ENCODE measurements around the gene FAAP20. TPM values are rescaled to one million over a fixed set of nuclear protein-coding genes. Genes with fewer than 3 reads are reported as not detected.

FAAP20 gene
- total RNA-seq, 1 donor from 2014 or later, result 114 TPM

DNA sequence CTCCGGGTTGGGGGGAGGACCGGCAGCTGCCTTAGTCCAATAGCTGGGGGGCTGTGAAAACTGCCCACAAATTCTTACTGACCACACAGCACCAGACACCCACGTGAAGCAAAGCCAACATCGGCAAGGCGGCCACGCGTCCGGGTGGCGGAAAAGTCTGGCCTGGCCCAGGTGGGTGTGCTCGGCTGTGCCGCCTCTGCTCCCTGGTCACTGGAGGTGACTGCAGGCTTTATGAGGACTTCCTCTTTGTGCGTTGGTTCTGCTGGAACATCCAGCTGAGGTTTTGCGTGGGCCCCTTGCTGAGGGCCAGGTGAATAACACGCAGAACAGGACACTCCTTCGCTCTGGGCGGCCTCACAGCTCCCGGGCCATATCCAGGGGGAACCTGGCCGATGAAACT lies 35.4 kb downstream of the FAAP20 start:
- Histone ChIP-seq H3K27me3 (ENCODE audit: insufficient read depth, low read length) (no peaks in the 10 kb centered on the region), H2AFZ (ENCODE audit: low read depth, low read length) (no peak overlapping the region), H3K4me2 (ENCODE audit: low read length) (no peak overlapping the region), H3K4me3 (ENCODE audit: insufficient read depth, low read depth, low read length) (no peak overlapping the region), H3K79me2 (ENCODE audit: insufficient read depth, low read length) (no peaks in the 10 kb centered on the region), H3K36me3 (ENCODE audit: insufficient read depth, low read length) (no peaks in the 10 kb centered on the region), H3K9me3 (ENCODE audit: insufficient read depth, low read depth, low read length) (no peaks in the 10 kb centered on the region), H3K4me1 (ENCODE audit: insufficient read depth, low read length) (no peaks in the 10 kb centered on the region), H4K20me1 (ENCODE audit: insufficient read depth, low read length) (peaks cover 6% of the 10 kb centered on the region), H3K27ac (ENCODE audit: low read depth, low read length) (no peak overlapping the region), H3K9ac (ENCODE audit: low read length) (no peak overlapping the region)
- Mint-ChIP-seq H3K9me3 (ENCODE audit: unreplicated experiment) (peaks cover 2% of the 10 kb centered on the region), H3K4me3 (ENCODE audit: unreplicated experiment) (no peak overlapping the region), H3K27ac (ENCODE audit: unreplicated experiment) (no peak overlapping the region), H3K27me3 (ENCODE audit: low read depth, unreplicated experiment) (no peaks in the 10 kb centered on the region), H3K36me3 (ENCODE audit: low read depth, unreplicated experiment) (peaks cover 28% of the 10 kb centered on the region), H3K4me1 (ENCODE audit: low read depth, unreplicated experiment) (no peaks in the 10 kb centered on the region)
- TF ChIP-seq EZH2 (IDR thresholded peaks at IDR 0.05; ENCODE audit: insufficient read depth, low read length), result no peak
- TF ChIP-seq, protein P1, sequence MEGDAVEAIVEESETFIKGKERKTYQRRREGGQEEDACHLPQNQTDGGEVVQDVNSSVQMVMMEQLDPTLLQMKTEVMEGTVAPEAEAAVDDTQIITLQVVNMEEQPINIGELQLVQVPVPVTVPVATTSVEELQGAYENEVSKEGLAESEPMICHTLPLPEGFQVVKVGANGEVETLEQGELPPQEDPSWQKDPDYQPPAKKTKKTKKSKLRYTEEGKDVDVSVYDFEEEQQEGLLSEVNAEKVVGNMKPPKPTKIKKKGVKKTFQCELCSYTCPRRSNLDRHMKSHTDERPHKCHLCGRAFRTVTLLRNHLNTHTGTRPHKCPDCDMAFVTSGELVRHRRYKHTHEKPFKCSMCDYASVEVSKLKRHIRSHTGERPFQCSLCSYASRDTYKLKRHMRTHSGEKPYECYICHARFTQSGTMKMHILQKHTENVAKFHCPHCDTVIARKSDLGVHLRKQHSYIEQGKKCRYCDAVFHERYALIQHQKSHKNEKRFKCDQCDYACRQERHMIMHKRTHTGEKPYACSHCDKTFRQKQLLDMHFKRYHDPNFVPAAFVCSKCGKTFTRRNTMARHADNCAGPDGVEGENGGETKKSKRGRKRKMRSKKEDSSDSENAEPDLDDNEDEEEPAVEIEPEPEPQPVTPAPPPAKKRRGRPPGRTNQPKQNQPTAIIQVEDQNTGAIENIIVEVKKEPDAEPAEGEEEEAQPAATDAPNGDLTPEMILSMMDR (IDR thresholded peaks at IDR 0.05; ENCODE audit: insufficient read depth, low read depth, low read length), result no peak
- no peak for DNase-seq (ENCODE audit: low read depth)
- FAIRE-seq, result no peak

DNA sequence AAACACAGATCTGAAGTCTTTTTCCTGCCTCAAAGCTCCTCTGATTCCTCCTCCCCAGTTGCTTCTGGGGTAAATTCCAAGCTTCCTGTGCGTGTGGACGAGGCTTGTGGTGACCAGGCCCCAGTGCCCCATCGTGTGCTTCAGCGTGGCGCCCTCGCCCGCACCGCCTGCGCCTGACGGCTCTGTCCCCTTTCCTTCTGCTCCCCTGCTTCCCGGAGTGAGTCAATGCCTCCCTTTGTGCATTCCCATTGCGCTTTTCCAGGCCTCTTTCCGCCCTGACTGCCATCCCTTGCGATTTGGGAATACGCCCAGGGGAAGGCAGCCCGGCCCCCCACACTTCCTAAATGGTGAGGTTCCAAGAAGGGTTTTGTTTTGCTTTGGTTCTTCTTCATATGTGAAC lies 36.3 kb downstream of the FAAP20 start:
- FAIRE-seq, result no peak
- H3K27ac Mint-ChIP-seq (ENCODE audit: unreplicated experiment), result peak overlapping the region; percentile 67

DNA sequence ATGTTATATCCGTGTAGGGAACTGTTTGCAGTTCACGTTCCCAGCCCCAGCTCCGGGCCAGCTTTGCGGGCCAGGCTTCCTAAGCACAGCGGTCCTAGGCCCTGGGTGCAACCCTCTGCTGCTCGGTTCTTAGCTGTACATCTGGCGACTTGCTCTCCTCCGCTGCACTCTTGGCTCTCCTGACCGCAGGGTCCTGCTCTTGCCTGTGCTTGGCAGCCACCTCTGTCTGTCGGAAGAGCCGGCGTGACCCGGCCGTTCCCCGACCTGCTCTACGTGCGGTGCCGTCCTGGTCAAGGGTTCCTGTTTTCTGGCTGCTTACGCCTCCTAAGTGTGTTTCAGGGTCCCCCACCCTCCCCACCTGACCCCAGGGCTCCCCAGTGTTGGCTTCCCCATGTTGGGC lies 36.7 kb downstream of the FAAP20 start:
- no peak for FAIRE-seq
- H3K4me1 Mint-ChIP-seq (ENCODE audit: low read depth, unreplicated experiment), result no peaks in the 10 kb centered on the region

More for the DNA sequence above, 36.3 kb downstream of the FAAP20 start:
- Histone ChIP-seq H3K4me3 (ENCODE audit: insufficient read depth, low read depth, low read length) (no peak overlapping the region), H3K9me3 (ENCODE audit: insufficient read depth, low read depth, low read length) (no peaks in the 10 kb centered on the region), H3K4me1 (ENCODE audit: insufficient read depth, low read length) (no peaks in the 10 kb centered on the region), H3K36me3 (ENCODE audit: insufficient read depth, low read length) (no peaks in the 10 kb centered on the region), H3K4me2 (ENCODE audit: low read length) (no peak overlapping the region), H3K9ac (ENCODE audit: low read length) (no peak overlapping the region), H3K27ac (ENCODE audit: low read depth, low read length) (no peak overlapping the region), H3K79me2 (ENCODE audit: insufficient read depth, low read length) (no peaks in the 10 kb centered on the region), H4K20me1 (ENCODE audit: insufficient read depth, low read length) (peaks cover 6% of the 10 kb centered on the region), H3K27me3 (ENCODE audit: insufficient read depth, low read length) (no peaks in the 10 kb centered on the region), H2AFZ (ENCODE audit: low read depth, low read length) (no peak overlapping the region)
- Mint-ChIP-seq H3K9me3 (ENCODE audit: unreplicated experiment) (peaks cover 2% of the 10 kb centered on the region), H3K4me1 (ENCODE audit: low read depth, unreplicated experiment) (no peaks in the 10 kb centered on the region), H3K27me3 (ENCODE audit: low read depth, unreplicated experiment) (no peaks in the 10 kb centered on the region), H3K4me3 (ENCODE audit: unreplicated experiment) (no peak overlapping the region), H3K36me3 (ENCODE audit: low read depth, unreplicated experiment) (peaks cover 25% of the 10 kb centered on the region)
- DNase-seq (ENCODE audit: low read depth), result no peak
- no peak for TF ChIP-seq EZH2 (IDR thresholded peaks at IDR 0.05; ENCODE audit: insufficient read depth, low read length)
- TF ChIP-seq, protein P1 (IDR thresholded peaks at IDR 0.05; ENCODE audit: insufficient read depth, low read depth, low read length), result no peak

More for the DNA sequence above, 36.7 kb downstream of the FAAP20 start:
- no peak overlapping the region for H2AFZ ChIP-seq (ENCODE audit: low read depth, low read length)
- Mint-ChIP-seq H3K27me3 (ENCODE audit: low read depth, unreplicated experiment) (no peaks in the 10 kb centered on the region), H3K9me3 (ENCODE audit: unreplicated experiment) (peaks cover 2% of the 10 kb centered on the region), H3K36me3 (ENCODE audit: low read depth, unreplicated experiment) (peaks cover 21% of the 10 kb centered on the region), H3K27ac (ENCODE audit: unreplicated experiment) (no peak overlapping the region), H3K4me3 (ENCODE audit: unreplicated experiment) (no peak overlapping the region)
- no peaks in the 10 kb centered on the region for H3K4me1 ChIP-seq (ENCODE audit: insufficient read depth, low read length)
- no peak overlapping the region for H3K9ac ChIP-seq (ENCODE audit: low read length)
- H3K4me2 ChIP-seq (ENCODE audit: low read length), result no peak overlapping the region
- H3K27me3 ChIP-seq (ENCODE audit: insufficient read depth, low read length), result no peaks in the 10 kb centered on the region
- H4K20me1 ChIP-seq (ENCODE audit: insufficient read depth, low read length), result peaks cover 6% of the 10 kb centered on the region
- H3K27ac ChIP-seq (ENCODE audit: low read depth, low read length), result no peak overlapping the region
- TF ChIP-seq EZH2 (IDR thresholded peaks at IDR 0.05; ENCODE audit: insufficient read depth, low read length), result no peak
- TF ChIP-seq, protein P1 (IDR thresholded peaks at IDR 0.05; ENCODE audit: insufficient read depth, low read depth, low read length), result no peak
- no peak for DNase-seq (ENCODE audit: low read depth)
- no peak overlapping the region for H3K4me3 ChIP-seq (ENCODE audit: insufficient read depth, low read depth, low read length)
- H3K79me2 ChIP-seq (ENCODE audit: insufficient read depth, low read length), result no peaks in the 10 kb centered on the region
- no peaks in the 10 kb centered on the region for H3K9me3 ChIP-seq (ENCODE audit: insufficient read depth, low read depth, low read length)
- no peaks in the 10 kb centered on the region for H3K36me3 ChIP-seq (ENCODE audit: insufficient read depth, low read length)
